Measurements from ENCODE around the gene UBR7. TPM values are rescaled to one million over a fixed set of nuclear protein-coding genes. Genes with fewer than 3 reads are reported as not detected.

The UBR7 gene
- total RNA-seq, 2 donors from 2014 or later: 22.6 to 26.2 TPM

- no peaks in the 10 kb centered on the region for H3K9me3 ChIP-seq
- H3K4me3 ChIP-seq: peak within 1 kb of the TSS; percentile 81 to 88
- H3K27ac ChIP-seq: peak within 1 kb of the TSS; percentile 94
- H3K4me1 ChIP-seq: peaks cover 0 to 22% of the 10 kb centered on the region in 2 donors
- no peaks in the 10 kb centered on the region for H3K27me3 ChIP-seq
- H3K36me3 ChIP-seq: peaks cover 6% of the 10 kb centered on the region
- peak in 1 of 2 donors; percentile 55 for TF ChIP-seq CTCF (IDR thresholded peaks at IDR 0.05)
- DNase-seq (ENCODE audit: low spot score): peak; percentile 87
Measured at GRCh38 chr14:93184391-93185348, 22.4 kb upstream of the UBR7 start, which contains the start of the genes LYSET and MOAP1. Gene LYSET (plus strand): TSS chr14:93185317. CDS start chr14:93185406, 89 bp downstream. Gene MOAP1 (minus strand): TSS chr14:93184897. CDS start chr14:93184242, 655 bp downstream.

- Histone ChIP-seq H3K36me3 (peaks cover 6% of the 10 kb centered on the region), H3K4me3 (peak overlapping the region; percentile 81 to 88), H3K9me3 (no peaks in the 10 kb centered on the region), H3K27me3 (no peaks in the 10 kb centered on the region), H3K27ac (peak overlapping the region; percentile 94), H3K4me1 (peaks cover 0 to 22% of the 10 kb centered on the region in 2 donors)
- TF ChIP-seq CTCF (IDR thresholded peaks at IDR 0.05): no peak
- DNase-seq (ENCODE audit: low spot score): no peak
Measured at GRCh38 chr14:93185349-93185720, 21.7 kb upstream of the UBR7 start.

GRCh38 chr14:93186466-93186865 lies 20.6 kb upstream of the UBR7 start:
- no peaks in the 10 kb centered on the region for H3K27me3 ChIP-seq
- H3K4me1 ChIP-seq: peaks cover 0 to 22% of the 10 kb centered on the region in 2 donors
- H3K4me3 ChIP-seq: no peak overlapping the region
- peaks cover 5% of the 10 kb centered on the region for H3K36me3 ChIP-seq
- no peaks in the 10 kb centered on the region for H3K9me3 ChIP-seq
- H3K27ac ChIP-seq: peak overlapping the region in 1 of 2 donors; percentile 94
- DNase-seq (ENCODE audit: low spot score): no peak
- TF ChIP-seq CTCF (IDR thresholded peaks at IDR 0.05): no peak

- no peaks in the 10 kb centered on the region for H3K9me3 ChIP-seq
- DNase-seq (ENCODE audit: low spot score): no peak
- peaks cover under 1% of the 10 kb centered on the region for H3K36me3 ChIP-seq
- no peak for TF ChIP-seq CTCF (IDR thresholded peaks at IDR 0.05)
- H3K27me3 ChIP-seq: no peaks in the 10 kb centered on the region
- peaks cover 0 to 22% of the 10 kb centered on the region in 2 donors for H3K4me1 ChIP-seq
- no peak overlapping the region for H3K27ac ChIP-seq
- no peak overlapping the region for H3K4me3 ChIP-seq
Measured at GRCh38 chr14:93186956-93187355, 20.1 kb upstream of the UBR7 start.

- no peak for DNase-seq (ENCODE audit: low spot score)
- no peak overlapping the region for H3K27ac ChIP-seq
- no peaks in the 10 kb centered on the region for H3K27me3 ChIP-seq
- no peaks in the 10 kb centered on the region for H3K36me3 ChIP-seq
- H3K4me3 ChIP-seq: no peak overlapping the region
- no peaks in the 10 kb centered on the region for H3K9me3 ChIP-seq
- no peak for TF ChIP-seq CTCF (IDR thresholded peaks at IDR 0.05)
- H3K4me1 ChIP-seq: no peaks in the 10 kb centered on the region
Measured at GRCh38 chr14:93195316-93195999, 11.6 kb upstream of the UBR7 start.

Measured in right atrium auricular region (tissue), 2 donors.